ENCODE results near the gene SYK. TPM values are rescaled to one million over a fixed set of nuclear protein-coding genes. Genes with fewer than 3 reads are reported as not detected.

Gene SYK
- total RNA-seq, 2 donors from 2014 or later, result 4.5 to 43.6 TPM

- DNase-seq (ENCODE audit: low spot score), result no peak
- H3K4me3 ChIP-seq, result no peak overlapping the region
- TF ChIP-seq POLR2AphosphoS5 (IDR thresholded peaks at IDR 0.05) (no peak), POLR2A (IDR thresholded peaks at IDR 0.05) (no peak), CTCF (IDR thresholded peaks at IDR 0.05) (no peak)
Observed at GRCh38 chr9:90795084-90795483, 6.5 kb upstream of the SYK start.

GRCh38 chr9:90795871-90796317, 5.7 kb upstream of the SYK start:
- Histone ChIP-seq H3K27ac (no peak overlapping the region), H3K27me3 (replicated peaks; ENCODE audit: insufficient read depth) (no peaks in the 10 kb centered on the region), H3K36me3 (no peaks in the 10 kb centered on the region), H3K4me1 (replicated peaks) (no peaks in the 10 kb centered on the region), H3K9me3 (no peaks in the 10 kb centered on the region), H3K4me3 (no peak overlapping the region)
- no peak for DNase-seq (ENCODE audit: low spot score)
- intact Hi-C loops (cut with DNase I), result no loop called here
- TF ChIP-seq POLR2A (IDR thresholded peaks at IDR 0.05) (no peak), POLR2AphosphoS5 (IDR thresholded peaks at IDR 0.05) (no peak), CTCF (IDR thresholded peaks at IDR 0.05) (no peak)
- 89% methylated on average over 5 of the region's 5 CpGs for WGBS

More at GRCh38 chr9:90795084-90795483, 6.5 kb upstream of the SYK start:
- Histone ChIP-seq H3K36me3 (no peaks in the 10 kb centered on the region), H3K4me1 (replicated peaks) (no peaks in the 10 kb centered on the region), H3K27me3 (replicated peaks; ENCODE audit: insufficient read depth) (no peaks in the 10 kb centered on the region), H3K9me3 (no peaks in the 10 kb centered on the region), H3K27ac (no peak overlapping the region)
- intact Hi-C loops (cut with DNase I), result no loop called here
- 67% methylated on average over 3 of the region's 3 CpGs for WGBS

GRCh38 chr9:90799271-90799852, 2.3 kb upstream of the SYK start:
- Histone ChIP-seq H3K4me1 (replicated peaks) (no peaks in the 10 kb centered on the region), H3K4me3 (no peak overlapping the region), H3K27me3 (replicated peaks; ENCODE audit: insufficient read depth) (no peaks in the 10 kb centered on the region), H3K9me3 (no peaks in the 10 kb centered on the region), H3K27ac (no peak overlapping the region), H3K36me3 (no peaks in the 10 kb centered on the region)
- DNase-seq (ENCODE audit: low spot score), result no peak
- 88% methylated on average over 5 of the region's 5 CpGs for WGBS
- TF ChIP-seq POLR2A (IDR thresholded peaks at IDR 0.05), result no peak
- TF ChIP-seq POLR2AphosphoS5 (IDR thresholded peaks at IDR 0.05), result no peak
- no peak for TF ChIP-seq CTCF (IDR thresholded peaks at IDR 0.05)
- intact Hi-C loops (cut with DNase I), result no loop called here

GRCh38 chr9:90801973-90802322, 329 bp downstream of the SYK start:
- WGBS, result 5% methylated on average over 29 of the region's 29 CpGs
- no peaks in the 10 kb centered on the region for H3K4me1 ChIP-seq (replicated peaks)
- H3K36me3 ChIP-seq, result no peaks in the 10 kb centered on the region
- no peaks in the 10 kb centered on the region for H3K9me3 ChIP-seq
- no peaks in the 10 kb centered on the region for H3K27me3 ChIP-seq (replicated peaks; ENCODE audit: insufficient read depth)
- peak overlapping the region; percentile 32 to 38 for H3K4me3 ChIP-seq
- DNase-seq (ENCODE audit: low spot score), result no peak
- TF ChIP-seq POLR2A (IDR thresholded peaks at IDR 0.05) (no peak), CTCF (IDR thresholded peaks at IDR 0.05) (no peak), POLR2AphosphoS5 (IDR thresholded peaks at IDR 0.05) (no peak)
- intact Hi-C loops (cut with DNase I), result no loop called here
- peak overlapping the region in 1 of 2 donors; percentile 47 for H3K27ac ChIP-seq

- Histone ChIP-seq H3K27ac (peak overlapping the region in 1 of 2 donors; percentile 47), H3K4me3 (peak overlapping the region in 1 of 2 donors; percentile 38), H3K4me1 (replicated peaks) (no peaks in the 10 kb centered on the region), H3K36me3 (no peaks in the 10 kb centered on the region), H3K27me3 (replicated peaks; ENCODE audit: insufficient read depth) (no peaks in the 10 kb centered on the region), H3K9me3 (no peaks in the 10 kb centered on the region)
- DNase-seq (ENCODE audit: low spot score), result no peak
- intact Hi-C loops (cut with DNase I), result no loop called here
- TF ChIP-seq POLR2A (IDR thresholded peaks at IDR 0.05), result no peak
- 80% methylated on average over 3 of the region's 3 CpGs for WGBS
Observed at GRCh38 chr9:90802386-90802985, 867 bp downstream of the SYK start.
